ENCODE data around the gene CPPED1. TPM values are rescaled to one million over a fixed set of nuclear protein-coding genes. Genes with fewer than 3 reads are reported as not detected.

The CPPED1 gene
- total RNA-seq, 1 donor from 2014 or later: 15.2 TPM

GRCh38 chr16:12740986-12741610 is 62.6 kb downstream of the CPPED1 start:
- H3K36me3 Mint-ChIP-seq: peaks cover 3% of the 10 kb centered on the region
- H3K9me3 Mint-ChIP-seq: peaks cover 5% of the 10 kb centered on the region
- H3K27me3 Mint-ChIP-seq: no peaks in the 10 kb centered on the region
- no peak for TF ChIP-seq CTCF (conservative IDR thresholded peaks at IDR 0.05)
- no peak overlapping the region for H3K4me3 Mint-ChIP-seq
- peaks cover 7% of the 10 kb centered on the region for H3K4me1 Mint-ChIP-seq (ENCODE audit: unreplicated experiment)
- no peak overlapping the region for H3K27ac Mint-ChIP-seq
- DNase-seq (ENCODE audit: extremely low spot score, unreplicated experiment): no peak

GRCh38 chr16:12739738-12740137 is 63.9 kb downstream of the CPPED1 start:
- peaks cover 7% of the 10 kb centered on the region for H3K4me1 Mint-ChIP-seq (ENCODE audit: unreplicated experiment)
- no peak overlapping the region for H3K4me3 Mint-ChIP-seq
- H3K36me3 Mint-ChIP-seq: peaks cover 4% of the 10 kb centered on the region
- H3K9me3 Mint-ChIP-seq: peaks cover 1% of the 10 kb centered on the region
- no peak overlapping the region for H3K27ac Mint-ChIP-seq
- no peak for TF ChIP-seq CTCF (conservative IDR thresholded peaks at IDR 0.05)
- no peak for DNase-seq (ENCODE audit: extremely low spot score, unreplicated experiment)
- no peaks in the 10 kb centered on the region for H3K27me3 Mint-ChIP-seq

GRCh38 chr16:12737563-12737962 is 66.1 kb downstream of the CPPED1 start:
- no peak for TF ChIP-seq CTCF (conservative IDR thresholded peaks at IDR 0.05)

GRCh38 chr16:12735805-12736204 is 67.9 kb downstream of the CPPED1 start:
- H3K27ac Mint-ChIP-seq: no peak overlapping the region
- no peaks in the 10 kb centered on the region for H3K27me3 Mint-ChIP-seq
- H3K36me3 Mint-ChIP-seq: peaks cover 19% of the 10 kb centered on the region
- peaks cover 14% of the 10 kb centered on the region for H3K9me3 Mint-ChIP-seq
- no peak overlapping the region for H3K4me3 Mint-ChIP-seq
- DNase-seq (ENCODE audit: extremely low spot score, unreplicated experiment): no peak
- no peak for TF ChIP-seq CTCF (conservative IDR thresholded peaks at IDR 0.05)
- peaks cover under 1% of the 10 kb centered on the region for H3K4me1 Mint-ChIP-seq (ENCODE audit: unreplicated experiment)

More at GRCh38 chr16:12737563-12737962, 66.1 kb downstream of the CPPED1 start:
- no peak for DNase-seq (ENCODE audit: extremely low spot score, unreplicated experiment)
- H3K4me3 Mint-ChIP-seq: no peak overlapping the region
- peaks cover 7% of the 10 kb centered on the region for H3K4me1 Mint-ChIP-seq (ENCODE audit: unreplicated experiment)
- peaks cover 13% of the 10 kb centered on the region for H3K9me3 Mint-ChIP-seq
- H3K27me3 Mint-ChIP-seq: no peaks in the 10 kb centered on the region
- peaks cover 13% of the 10 kb centered on the region for H3K36me3 Mint-ChIP-seq
- no peak overlapping the region for H3K27ac Mint-ChIP-seq

- TF ChIP-seq CTCF (conservative IDR thresholded peaks at IDR 0.05): no peak
- Mint-ChIP-seq H3K4me3 (no peak overlapping the region), H3K4me1 (ENCODE audit: unreplicated experiment) (peaks cover 6% of the 10 kb centered on the region), H3K27ac (no peak overlapping the region), H3K27me3 (no peaks in the 10 kb centered on the region), H3K9me3 (peaks cover 14% of the 10 kb centered on the region), H3K36me3 (peaks cover 16% of the 10 kb centered on the region)
- no peak for DNase-seq (ENCODE audit: extremely low spot score, unreplicated experiment)
Observed at GRCh38 chr16:12732600-12732999, 71.1 kb downstream of the CPPED1 start.
